ENCODE results near the gene ARMH3.
A peak's percentile ranks its signal among the peaks of the same experiment; 100 is the strongest.

Gene ARMH3

DNA sequence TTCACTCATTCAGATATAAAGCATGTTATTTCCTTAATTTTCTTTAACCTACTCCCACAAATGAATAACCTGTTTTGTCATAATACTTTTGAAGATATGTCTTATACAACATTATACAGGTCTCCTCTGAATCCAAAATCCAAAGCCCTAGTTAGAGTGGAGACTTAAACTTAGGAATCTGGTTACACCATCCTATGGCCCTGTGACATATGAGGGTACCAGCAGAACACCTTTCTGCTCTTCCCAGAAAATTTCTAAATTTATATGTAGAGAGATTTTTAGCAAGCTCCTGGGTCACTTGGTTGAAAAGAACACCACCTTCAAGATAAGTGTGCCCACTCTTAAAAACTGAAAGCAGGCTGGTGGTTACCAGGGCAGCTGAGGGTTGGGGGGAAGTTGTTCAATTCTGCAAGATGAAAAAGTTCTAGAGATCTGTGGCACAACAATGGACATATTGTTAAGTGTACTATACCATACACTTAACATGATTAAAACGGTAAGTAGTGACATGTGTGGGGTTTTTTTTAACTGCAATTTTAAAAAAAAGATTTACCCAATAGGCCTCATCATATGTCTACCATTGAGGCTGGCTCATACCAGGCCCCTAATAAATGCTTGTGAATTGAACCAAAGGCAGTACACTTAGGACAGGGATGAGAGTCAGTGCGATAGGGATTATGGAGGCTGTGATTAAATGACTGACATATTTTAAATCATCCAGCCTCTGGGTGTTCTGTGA lies 174.8 kb downstream of the ARMH3 start:
- TF ChIP-seq, protein P1, sequence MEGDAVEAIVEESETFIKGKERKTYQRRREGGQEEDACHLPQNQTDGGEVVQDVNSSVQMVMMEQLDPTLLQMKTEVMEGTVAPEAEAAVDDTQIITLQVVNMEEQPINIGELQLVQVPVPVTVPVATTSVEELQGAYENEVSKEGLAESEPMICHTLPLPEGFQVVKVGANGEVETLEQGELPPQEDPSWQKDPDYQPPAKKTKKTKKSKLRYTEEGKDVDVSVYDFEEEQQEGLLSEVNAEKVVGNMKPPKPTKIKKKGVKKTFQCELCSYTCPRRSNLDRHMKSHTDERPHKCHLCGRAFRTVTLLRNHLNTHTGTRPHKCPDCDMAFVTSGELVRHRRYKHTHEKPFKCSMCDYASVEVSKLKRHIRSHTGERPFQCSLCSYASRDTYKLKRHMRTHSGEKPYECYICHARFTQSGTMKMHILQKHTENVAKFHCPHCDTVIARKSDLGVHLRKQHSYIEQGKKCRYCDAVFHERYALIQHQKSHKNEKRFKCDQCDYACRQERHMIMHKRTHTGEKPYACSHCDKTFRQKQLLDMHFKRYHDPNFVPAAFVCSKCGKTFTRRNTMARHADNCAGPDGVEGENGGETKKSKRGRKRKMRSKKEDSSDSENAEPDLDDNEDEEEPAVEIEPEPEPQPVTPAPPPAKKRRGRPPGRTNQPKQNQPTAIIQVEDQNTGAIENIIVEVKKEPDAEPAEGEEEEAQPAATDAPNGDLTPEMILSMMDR (IDR thresholded peaks at IDR 0.05; ENCODE audit: poor library complexity, severe bottlenecking) = no peak
- H3K4me1 ChIP-seq (ENCODE audit: insufficient read depth, poor library complexity, severe bottlenecking) = peaks cover 21% of the 10 kb centered on the region
- DNase-seq (ENCODE audit: low spot score) (no peak), ATAC-seq (ENCODE audit: low read depth) (no peak)
- H3K27me3 ChIP-seq (ENCODE audit: insufficient read depth, poor library complexity, severe bottlenecking) = no peaks in the 10 kb centered on the region
- no peaks in the 10 kb centered on the region for H3K9me3 ChIP-seq (ENCODE audit: severe bottlenecking)
- H3K36me3 ChIP-seq (ENCODE audit: low read depth) = no peaks in the 10 kb centered on the region
- H3K27ac ChIP-seq (ENCODE audit: poor library complexity, severe bottlenecking) = peak overlapping the region; percentile 71
- H3K4me3 ChIP-seq (ENCODE audit: severe bottlenecking) = no peak overlapping the region

DNA sequence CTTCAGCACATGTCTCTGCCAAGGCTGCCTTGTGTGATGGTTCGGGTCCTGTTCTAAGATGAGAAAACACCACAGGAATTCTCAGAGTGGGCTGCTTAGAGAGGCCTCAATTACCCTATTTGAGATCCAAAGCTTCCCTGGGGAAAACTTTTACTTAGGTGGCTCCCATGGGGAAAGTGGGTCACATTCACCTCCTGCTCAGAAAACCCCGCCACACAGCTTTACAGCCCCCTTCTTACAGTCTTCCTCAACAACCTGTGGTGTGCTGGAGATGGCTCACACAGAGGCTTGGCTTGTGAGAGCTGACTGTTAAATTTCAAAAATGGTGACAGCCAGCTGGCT lies 175.8 kb downstream of the ARMH3 start:
- H3K27ac ChIP-seq (ENCODE audit: poor library complexity, severe bottlenecking) = peak overlapping the region; percentile 71
- no peak overlapping the region for H3K4me3 ChIP-seq (ENCODE audit: severe bottlenecking)
- no peaks in the 10 kb centered on the region for H3K27me3 ChIP-seq (ENCODE audit: insufficient read depth, poor library complexity, severe bottlenecking)
- no peaks in the 10 kb centered on the region for H3K36me3 ChIP-seq (ENCODE audit: low read depth)
- TF ChIP-seq, protein P1 (IDR thresholded peaks at IDR 0.05; ENCODE audit: poor library complexity, severe bottlenecking) = no peak
- no peak for ATAC-seq (ENCODE audit: low read depth)
- no peaks in the 10 kb centered on the region for H3K9me3 ChIP-seq (ENCODE audit: severe bottlenecking)
- DNase-seq (ENCODE audit: low spot score) = no peak
- H3K4me1 ChIP-seq (ENCODE audit: insufficient read depth, poor library complexity, severe bottlenecking) = peaks cover 21% of the 10 kb centered on the region

DNA sequence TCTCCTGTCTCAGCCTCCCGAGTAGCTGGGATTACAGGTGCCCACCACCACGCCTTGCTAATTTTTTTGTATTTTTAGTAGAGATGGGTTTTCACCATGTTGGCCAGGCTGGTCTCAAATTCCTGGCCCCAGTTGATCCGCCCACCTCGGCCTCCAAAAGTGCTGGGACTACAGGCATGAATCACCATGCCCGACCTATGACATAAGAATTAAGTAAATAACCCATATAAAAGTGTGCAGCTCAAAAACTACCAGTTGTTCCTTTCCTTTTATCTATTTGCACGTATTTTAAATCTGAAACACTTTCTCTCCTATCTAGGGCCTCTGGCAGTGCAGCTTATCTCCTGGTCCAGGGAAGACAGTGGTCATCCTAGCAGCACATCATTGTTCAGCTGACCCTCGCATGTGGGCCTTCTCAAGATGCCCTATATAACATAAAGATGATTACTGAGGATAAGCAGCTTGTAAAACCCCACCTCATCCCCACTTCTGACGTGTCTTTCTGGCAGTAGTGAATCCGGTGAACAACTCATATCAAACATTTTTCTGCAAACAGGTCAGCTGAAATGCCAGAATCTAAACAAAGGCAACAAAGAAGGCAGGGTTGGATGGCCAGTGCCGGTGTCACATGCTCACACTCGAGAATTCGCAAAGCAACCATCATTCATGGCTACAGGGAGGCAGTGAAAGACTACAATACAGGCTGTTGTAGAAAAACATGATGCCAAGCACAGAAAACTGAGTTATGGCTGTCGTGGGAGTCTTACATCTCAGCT lies 176.3 kb downstream of the ARMH3 start:
- no peaks in the 10 kb centered on the region for H3K36me3 ChIP-seq (ENCODE audit: low read depth)
- TF ChIP-seq, protein P1 (IDR thresholded peaks at IDR 0.05; ENCODE audit: poor library complexity, severe bottlenecking) = no peak
- H3K4me3 ChIP-seq (ENCODE audit: severe bottlenecking) = no peak overlapping the region
- no peak for DNase-seq (ENCODE audit: low spot score)
- peak overlapping the region; percentile 71 for H3K27ac ChIP-seq (ENCODE audit: poor library complexity, severe bottlenecking)
- peaks cover 21% of the 10 kb centered on the region for H3K4me1 ChIP-seq (ENCODE audit: insufficient read depth, poor library complexity, severe bottlenecking)
- peak; percentile 86 for ATAC-seq (ENCODE audit: low read depth)
- H3K27me3 ChIP-seq (ENCODE audit: insufficient read depth, poor library complexity, severe bottlenecking) = no peaks in the 10 kb centered on the region
- no peaks in the 10 kb centered on the region for H3K9me3 ChIP-seq (ENCODE audit: severe bottlenecking)

DNA sequence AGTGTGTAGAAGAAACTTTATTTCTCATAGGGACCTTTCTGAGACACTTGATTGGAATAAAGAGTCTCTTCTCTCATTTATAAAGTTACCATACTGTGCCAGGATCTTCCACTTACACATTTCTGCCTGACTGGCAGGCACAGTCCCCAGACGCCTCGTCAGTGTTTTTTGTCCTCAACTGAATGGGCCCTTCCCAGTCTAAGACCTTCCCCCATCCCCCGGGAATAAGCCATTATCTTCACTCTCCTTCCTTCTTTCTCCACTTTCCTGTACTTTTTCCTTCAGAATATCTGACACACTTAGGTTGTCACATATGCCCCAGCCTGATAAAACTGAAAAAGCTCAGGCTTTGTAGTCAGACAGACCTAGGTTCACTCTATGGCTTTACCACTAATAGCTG lies 177.1 kb downstream of the ARMH3 start:
- ATAC-seq (ENCODE audit: low read depth) (no peak), DNase-seq (ENCODE audit: low spot score) (no peak)
- TF ChIP-seq, protein P1 (IDR thresholded peaks at IDR 0.05; ENCODE audit: poor library complexity, severe bottlenecking) = no peak
- Histone ChIP-seq H3K36me3 (ENCODE audit: low read depth) (no peaks in the 10 kb centered on the region), H3K4me1 (ENCODE audit: insufficient read depth, poor library complexity, severe bottlenecking) (peaks cover 21% of the 10 kb centered on the region), H3K9me3 (ENCODE audit: severe bottlenecking) (no peaks in the 10 kb centered on the region), H3K4me3 (ENCODE audit: severe bottlenecking) (no peak overlapping the region), H3K27me3 (ENCODE audit: insufficient read depth, poor library complexity, severe bottlenecking) (no peaks in the 10 kb centered on the region), H3K27ac (ENCODE audit: poor library complexity, severe bottlenecking) (peak overlapping the region; percentile 71)

Data from RWPE2 (cell line).